Right lobe of liver (tissue), 4 donors: Measurements from ENCODE around the gene CTSW.

Source experiments
- POLR2A ChIP-seq: fragments of 450-650 bp; IDR thresholded peaks from one replicate; pipeline ENCODE4 v1.6.1; 2017; ENCODE audit warnings: antibody characterized with exemption, mild to moderate bottlenecking
- TF ChIP-seq, protein P1 (sequence below), 4 donors: fragments of 200-600 bp in 3 of 4; fragments of 450-650 bp in 1 of 4; IDR thresholded peaks; one replicate each; pipeline versions ENCODE4 v1.5.1 to v1.8.0; 2016 to 2022; ENCODE audit warnings: antibody characterized with exemption in 4 of 4, mild to moderate bottlenecking in 2 of 4
- donor health status: DM: no; HTN: no; CAD: no.
- donor health status: DM: no; HTN: no; CAD: no.
- donor health status: DM: no; HTN: yes; CAD: no.

DNA sequence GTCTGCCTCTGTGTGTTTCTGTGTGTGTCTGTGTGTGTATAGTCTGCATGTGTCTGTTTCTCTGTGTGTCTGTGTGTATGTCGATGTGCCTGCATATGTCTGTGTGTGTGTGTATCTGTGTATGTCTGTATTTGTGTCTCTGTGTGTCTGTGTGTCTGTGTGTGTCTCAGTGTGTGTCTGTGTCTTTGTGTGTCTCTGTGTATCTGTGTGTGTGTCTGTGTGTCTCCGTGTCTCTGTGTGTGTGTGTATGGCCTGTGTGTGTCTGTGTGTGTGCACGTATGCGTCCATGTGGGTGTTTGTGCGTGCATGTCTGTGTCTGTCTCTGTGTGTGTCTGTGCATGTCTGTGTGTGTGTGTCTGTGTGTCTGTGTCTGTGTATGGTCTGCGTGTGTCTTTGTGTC, 45.4 kb upstream of the CTSW start:
- TF ChIP-seq, protein P1, sequence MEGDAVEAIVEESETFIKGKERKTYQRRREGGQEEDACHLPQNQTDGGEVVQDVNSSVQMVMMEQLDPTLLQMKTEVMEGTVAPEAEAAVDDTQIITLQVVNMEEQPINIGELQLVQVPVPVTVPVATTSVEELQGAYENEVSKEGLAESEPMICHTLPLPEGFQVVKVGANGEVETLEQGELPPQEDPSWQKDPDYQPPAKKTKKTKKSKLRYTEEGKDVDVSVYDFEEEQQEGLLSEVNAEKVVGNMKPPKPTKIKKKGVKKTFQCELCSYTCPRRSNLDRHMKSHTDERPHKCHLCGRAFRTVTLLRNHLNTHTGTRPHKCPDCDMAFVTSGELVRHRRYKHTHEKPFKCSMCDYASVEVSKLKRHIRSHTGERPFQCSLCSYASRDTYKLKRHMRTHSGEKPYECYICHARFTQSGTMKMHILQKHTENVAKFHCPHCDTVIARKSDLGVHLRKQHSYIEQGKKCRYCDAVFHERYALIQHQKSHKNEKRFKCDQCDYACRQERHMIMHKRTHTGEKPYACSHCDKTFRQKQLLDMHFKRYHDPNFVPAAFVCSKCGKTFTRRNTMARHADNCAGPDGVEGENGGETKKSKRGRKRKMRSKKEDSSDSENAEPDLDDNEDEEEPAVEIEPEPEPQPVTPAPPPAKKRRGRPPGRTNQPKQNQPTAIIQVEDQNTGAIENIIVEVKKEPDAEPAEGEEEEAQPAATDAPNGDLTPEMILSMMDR (IDR thresholded peaks at IDR 0.05) = no peak
- no peak for TF ChIP-seq POLR2A
